Right kidney (tissue), 1 donor: ENCODE measurements around the gene CAPSL.
"Not testable (repeated sequence)": the region's sequence is repeated elsewhere in the genome, so short reads cannot be mapped to it uniquely, and the experiment has no call there.

Experiments
- DNase-seq: peaks from one replicate; pipeline ENCODE4 v3.0.0-alpha.2; 2016

The CAPSL gene

DNA sequence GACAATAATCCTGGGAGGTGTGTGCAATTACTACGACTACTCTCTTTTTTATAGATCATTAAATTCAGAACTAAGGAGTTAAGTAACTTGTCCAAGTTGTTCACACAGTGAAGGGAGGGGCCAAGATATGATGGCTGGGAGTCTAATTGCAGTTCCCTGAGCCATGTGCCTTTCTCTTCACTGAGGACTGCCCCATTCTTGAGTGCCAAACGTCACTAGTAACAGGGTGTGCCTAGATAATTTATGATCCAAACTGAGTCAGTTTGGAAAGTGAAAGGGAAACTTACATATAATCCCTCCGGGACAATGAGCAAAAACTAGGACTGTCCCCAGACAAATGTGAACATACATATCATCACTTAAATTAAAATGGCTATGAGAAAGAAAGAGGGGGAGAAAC is 61.5 kb downstream of the CAPSL start:
- no peak for DNase-seq

DNA sequence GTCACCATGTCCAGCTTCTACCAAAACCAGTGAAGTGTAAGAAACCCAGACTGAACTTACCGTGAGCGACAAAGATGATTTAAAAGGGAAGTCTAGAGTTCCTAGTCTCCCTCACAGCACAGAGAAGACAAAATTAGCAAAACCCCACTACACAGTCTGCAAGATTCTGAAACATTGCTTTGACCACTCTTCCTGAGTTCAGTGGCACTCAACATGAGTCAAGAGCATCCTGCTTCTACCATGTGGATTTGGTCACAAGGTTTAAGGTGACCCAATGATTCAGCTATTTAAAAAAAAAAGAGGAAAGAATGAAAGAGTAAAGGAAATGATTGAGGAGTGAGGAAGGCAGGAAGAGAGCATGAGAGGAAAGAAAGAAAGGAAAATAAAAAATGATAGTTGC is 62.0 kb downstream of the CAPSL start:
- no peak for DNase-seq

GRCh38 chr5:35870605-35871004 is 67.8 kb downstream of the CAPSL start:
- DNase-seq = no peak

DNA sequence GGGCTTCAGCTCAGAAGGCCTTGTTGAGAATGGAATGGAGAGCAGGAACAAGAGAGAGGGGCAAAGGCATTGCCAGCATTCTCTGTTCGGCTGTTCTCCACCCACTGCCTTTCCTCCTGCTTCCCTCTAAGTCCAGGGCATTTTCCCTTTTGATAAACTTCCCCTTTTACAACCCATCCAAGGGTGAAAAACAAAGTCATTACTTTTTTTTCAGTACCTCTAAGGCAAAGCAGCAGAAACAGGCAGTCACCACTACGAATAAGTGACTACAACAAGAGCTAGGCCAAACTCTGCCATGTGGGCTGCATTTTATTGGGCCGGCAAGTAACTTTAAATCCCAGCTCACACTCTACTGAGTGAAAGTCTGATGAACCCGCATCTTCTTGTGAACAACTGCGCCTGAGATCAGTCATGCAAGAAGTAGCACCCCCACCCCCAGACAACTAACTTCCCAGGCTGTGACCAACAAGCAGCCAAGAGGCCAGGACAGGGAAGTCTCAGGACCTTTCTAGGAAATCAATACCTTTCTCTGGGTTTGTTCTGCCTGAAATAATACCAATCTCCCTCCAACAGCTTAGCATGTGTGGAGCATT is 68.6 kb downstream of the CAPSL start:
- DNase-seq = no peak

- no peak for DNase-seq
Observed at GRCh38 chr5:35867998-35868397, 70.4 kb downstream of the CAPSL start.

DNA sequence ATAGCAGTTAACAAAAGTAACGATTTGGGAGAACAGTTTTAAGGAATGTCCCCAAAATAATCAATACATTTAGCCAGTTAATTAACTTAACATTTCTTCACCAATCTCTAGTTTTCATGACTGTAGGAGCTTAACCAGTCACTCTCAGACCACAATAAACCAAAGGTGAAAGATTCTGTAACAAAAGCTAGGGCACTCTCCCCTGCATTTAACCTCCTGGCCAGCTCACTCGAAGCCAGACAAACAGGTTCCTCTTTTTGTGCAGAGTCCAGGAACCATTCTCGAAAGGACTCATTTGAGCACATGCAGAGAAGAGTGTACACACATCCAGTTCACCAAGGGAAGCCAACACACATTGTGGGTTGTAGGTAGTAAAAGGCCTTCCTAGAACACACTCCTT is 75.3 kb downstream of the CAPSL start:
- no peak for DNase-seq

GRCh38 chr5:35862126-35862525 is 76.3 kb downstream of the CAPSL start:
- DNase-seq = no peak

- no peak for DNase-seq
Observed at GRCh38 chr5:35861718-35862117, 76.7 kb downstream of the CAPSL start.

DNA sequence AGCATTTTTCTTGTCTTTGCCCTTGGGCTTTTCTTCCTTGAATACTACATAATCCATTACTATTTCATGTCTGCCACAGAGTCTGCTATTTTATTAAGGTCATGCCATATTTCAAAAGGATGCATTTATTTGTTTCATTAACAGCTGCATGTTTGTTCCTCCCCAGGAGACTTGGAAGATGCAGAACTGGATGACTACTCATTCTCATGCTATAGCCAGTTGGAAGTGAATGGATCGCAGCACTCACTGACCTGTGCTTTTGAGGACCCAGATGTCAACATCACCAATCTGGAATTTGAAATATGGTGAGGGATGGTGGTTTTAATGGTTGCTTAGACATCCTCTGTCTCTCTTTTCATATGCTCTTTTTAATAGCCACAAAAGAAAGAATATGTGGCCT is 77.7 kb downstream of the CAPSL start:
- no peak for DNase-seq

DNA sequence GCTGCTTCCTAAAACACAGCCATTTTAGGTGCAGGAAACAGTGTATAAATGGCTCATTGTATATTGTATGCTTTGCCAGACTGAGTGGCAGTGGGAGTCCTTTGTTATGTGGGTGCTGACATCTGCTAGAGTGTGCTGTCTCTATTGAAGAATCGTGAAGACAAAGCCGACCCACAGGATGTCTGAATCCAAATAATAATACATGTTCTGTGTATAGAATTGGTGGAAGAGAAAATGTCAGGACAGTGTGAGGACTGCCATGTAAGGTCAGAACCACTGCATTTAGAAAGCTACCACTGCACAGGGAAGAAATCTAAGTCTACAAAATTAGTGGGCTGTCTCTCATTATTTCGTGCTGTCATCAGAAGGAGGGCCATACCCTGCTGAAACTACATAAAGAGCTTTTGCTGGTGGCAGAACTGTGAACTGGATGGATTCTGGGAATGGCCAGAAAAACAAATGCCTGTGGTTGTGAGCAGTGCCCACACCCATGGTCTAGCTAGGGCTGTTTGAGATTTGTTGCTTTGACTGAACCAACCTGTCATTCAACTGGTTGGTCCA is 79.2 kb downstream of the CAPSL start:
- DNase-seq = no peak

DNA sequence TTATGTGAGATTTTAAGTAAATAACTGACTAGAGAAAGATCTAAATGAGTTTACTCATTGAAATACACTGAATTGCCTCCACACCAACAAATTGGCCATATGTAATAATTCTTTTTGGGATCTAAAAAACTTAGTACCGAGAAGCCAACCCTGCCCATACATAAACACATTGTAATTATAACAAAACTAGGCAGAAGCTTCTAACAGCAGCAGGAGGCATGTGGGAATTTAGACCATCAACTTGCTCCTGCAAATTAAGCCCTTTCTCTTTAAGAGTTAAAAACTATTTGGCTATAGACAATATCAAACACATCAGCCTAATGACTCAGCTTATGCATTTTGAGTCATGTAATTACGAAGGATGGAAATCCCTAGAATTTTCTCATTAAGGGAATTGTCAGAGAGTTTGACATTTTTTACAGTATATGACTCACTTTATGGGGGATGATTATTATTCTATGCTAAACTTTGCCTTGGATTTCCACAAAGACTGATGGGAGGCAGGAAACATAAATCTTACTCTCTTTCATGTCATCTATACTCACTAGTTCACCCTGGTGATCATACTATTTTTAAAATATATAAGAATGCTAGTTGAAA is 80.7 kb downstream of the CAPSL start:
- no peak for DNase-seq

DNA sequence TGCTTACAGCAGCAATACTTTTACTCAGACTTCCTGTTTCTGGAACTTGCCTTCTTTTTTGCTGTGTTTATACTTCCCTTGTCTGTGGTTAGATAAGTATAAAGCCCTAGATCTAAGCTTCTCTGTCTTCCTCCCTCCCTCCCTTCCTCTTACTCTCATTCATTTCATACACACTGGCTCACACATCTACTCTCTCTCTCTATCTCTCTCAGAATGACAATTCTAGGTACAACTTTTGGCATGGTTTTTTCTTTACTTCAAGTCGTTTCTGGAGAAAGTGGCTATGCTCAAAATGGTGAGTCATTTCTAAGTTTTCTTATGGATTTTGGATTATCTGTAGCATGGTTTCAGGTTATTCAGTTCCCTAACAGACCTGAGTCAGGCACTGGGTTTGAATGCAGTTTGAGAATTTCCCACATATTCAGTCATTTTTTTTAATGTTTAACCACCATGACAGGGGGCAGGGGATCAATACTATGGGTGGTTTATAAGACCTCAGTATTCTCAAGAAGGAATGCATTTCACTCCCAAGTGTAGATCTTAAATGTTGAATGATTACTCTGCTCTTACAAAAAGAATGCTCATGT is 81.6 kb downstream of the CAPSL start, which contains the start of gene IL7R:
IL7R (plus strand) TSS at position 127 of the 587 bp plus-strand sequence; CDS start at position 214, 87 bp downstream.
- no peak for DNase-seq

GRCh38 chr5:35856186-35856764 is 82.1 kb downstream of the CAPSL start:
- DNase-seq = not testable (repeated sequence)

- DNase-seq = no peak
Observed at GRCh38 chr5:35855187-35855586, 83.2 kb downstream of the CAPSL start.
